HAP-1 (cell line): ENCODE results near the gene MAP7.

Source experiments
- DNase-seq, 2 experiments: peaks; one replicate each; pipeline ENCODE4 v3.0.0-alpha.2; 2016 to 2020; ENCODE audit warnings: low spot score in 2 of 2
- H3K27me3 ChIP-seq: fragments of 250-450 bp; sonication (Bioruptor Pico); 2 replicates; pipeline ENCODE4 v1.5.1; 2020; ENCODE audit warnings: low read depth, mild to moderate bottlenecking, moderate library complexity
- H3K36me3 ChIP-seq: fragments of 250-450 bp; sonication (Bioruptor Pico); replicated peaks from 2 replicates; pipeline ENCODE4 v1.5.1; 2020; ENCODE audit warnings: mild to moderate bottlenecking
- H3K4me1 ChIP-seq: fragments of 250-450 bp; sonication (Bioruptor Pico); 2 replicates; pipeline ENCODE4 v1.5.1; 2020; ENCODE audit warnings: mild to moderate bottlenecking
- H3K4me3 ChIP-seq: fragments of 250-450 bp; sonication (Bioruptor Pico); 2 replicates; pipeline ENCODE4 v1.5.1; 2020; ENCODE audit warnings: mild to moderate bottlenecking, moderate library complexity
- H3K9me3 ChIP-seq: fragments of 250-450 bp; sonication (Bioruptor Pico); 2 replicates; pipeline ENCODE4 v1.5.1; 2020; ENCODE audit warnings: mild to moderate bottlenecking, moderate library complexity
- in situ Hi-C: fragments of 300-500 bp; cut with MboI; formaldehyde crosslinking; loops from 3 replicates; pipeline ENCODE4 v1.14.3; 2020; ENCODE audit warnings: low sequenced_read_pairs, inconsistent platforms, mixed read lengths

The MAP7 gene

DNA sequence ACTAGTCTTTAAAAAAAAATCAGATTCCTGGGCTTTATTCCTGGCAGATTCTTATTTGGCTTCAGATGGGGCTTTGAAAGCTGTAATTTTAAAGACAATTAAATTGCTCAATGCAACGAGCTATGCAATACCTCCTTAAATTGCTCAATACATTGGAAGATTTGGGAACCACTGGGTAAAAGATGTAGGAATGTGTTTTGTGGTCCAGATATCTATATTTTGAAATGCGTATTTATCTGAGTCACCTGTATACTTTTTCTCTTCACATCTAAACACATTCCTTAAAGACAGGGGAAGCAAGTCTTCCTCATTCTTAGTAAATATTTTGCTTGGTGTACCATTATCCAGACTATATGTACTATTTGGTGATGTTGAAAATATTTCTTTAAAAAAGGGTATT is 29.6 kb upstream of the MAP7 start:
- Histone ChIP-seq H3K36me3 (peaks cover 18% of the 10 kb centered on the region), H3K9me3 (no peaks in the 10 kb centered on the region), H3K4me1 (no peaks in the 10 kb centered on the region), H3K27me3 (no peaks in the 10 kb centered on the region), H3K4me3 (no peak overlapping the region)
- in situ Hi-C loops = no loop called here
- DNase-seq = no peak

DNA sequence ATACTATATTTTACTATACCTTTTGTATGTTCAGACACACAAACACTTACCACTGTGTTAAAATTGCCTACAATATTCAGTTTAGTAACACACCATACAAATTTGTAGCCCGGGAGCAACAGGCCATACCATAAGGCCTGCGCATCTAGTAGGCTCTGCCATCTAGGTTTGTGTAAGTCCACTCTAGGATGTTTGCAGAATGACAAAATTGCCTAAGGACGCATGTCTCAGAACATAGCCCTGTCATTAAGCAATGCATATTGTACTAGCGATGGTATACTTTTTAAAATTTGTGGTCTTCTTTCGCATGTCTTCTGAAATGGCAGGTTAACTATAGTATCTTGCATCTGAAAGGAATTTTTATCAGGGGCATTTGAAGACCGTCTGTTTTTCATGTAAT is 26.6 kb upstream of the MAP7 start:
- H3K4me3 ChIP-seq = no peak overlapping the region
- H3K36me3 ChIP-seq = peaks cover 8% of the 10 kb centered on the region; the same call in 1 of the 2 replicates
- in situ Hi-C loops = no loop called here
- no peaks in the 10 kb centered on the region for H3K4me1 ChIP-seq
- H3K9me3 ChIP-seq = no peaks in the 10 kb centered on the region
- H3K27me3 ChIP-seq = no peaks in the 10 kb centered on the region
- no peak for DNase-seq

DNA sequence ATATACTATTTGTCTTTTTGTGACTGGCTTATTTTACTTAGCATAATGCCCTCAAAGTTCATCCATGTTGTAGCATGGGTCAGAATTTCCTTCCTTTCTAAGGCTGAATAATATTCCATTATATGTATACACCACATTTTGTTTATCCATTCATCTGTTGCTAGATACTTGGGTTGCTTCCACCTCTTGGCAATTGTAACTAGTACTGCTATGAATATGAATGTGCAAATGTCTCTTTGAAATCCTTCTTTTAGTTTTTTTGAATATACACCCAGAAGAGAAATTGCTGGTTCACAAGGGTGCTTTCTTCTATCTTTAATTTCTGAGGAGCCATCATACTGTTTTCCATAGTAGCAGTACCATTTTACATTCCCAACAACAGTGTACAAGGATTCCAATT is 21.3 kb upstream of the MAP7 start:
- Histone ChIP-seq H3K4me3 (no peak overlapping the region), H3K9me3 (peaks cover 5% of the 10 kb centered on the region; the same call in 1 of the 2 replicates)

DNA sequence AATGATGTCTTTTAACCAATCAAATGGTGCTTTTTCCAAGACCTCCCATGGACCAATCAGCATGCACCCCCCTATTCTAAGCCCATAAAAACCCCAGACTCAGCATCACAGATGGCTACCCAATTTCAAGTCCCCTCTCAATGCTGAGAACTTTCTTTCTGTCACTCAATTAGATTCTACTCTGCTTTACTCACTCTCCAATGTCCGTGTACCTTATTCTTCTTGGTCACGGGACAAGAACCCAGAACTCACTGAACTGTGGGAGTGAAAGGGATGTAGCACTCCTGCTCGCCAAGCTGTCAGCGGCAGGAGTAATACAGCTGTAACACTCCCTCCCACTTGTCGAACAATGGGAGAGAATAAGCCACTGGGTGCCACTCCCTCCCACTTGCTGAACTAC is 20.8 kb upstream of the MAP7 start:
- DNase-seq = no peak
- H3K4me1 ChIP-seq = no peaks in the 10 kb centered on the region
- no peaks in the 10 kb centered on the region for H3K36me3 ChIP-seq
- H3K27me3 ChIP-seq = no peaks in the 10 kb centered on the region
- peaks cover 5% of the 10 kb centered on the region; the same call in 1 of the 2 replicates for H3K9me3 ChIP-seq
- in situ Hi-C loops = no loop called here
- H3K4me3 ChIP-seq = no peak overlapping the region

More for the DNA sequence above, 21.3 kb upstream of the MAP7 start:
- in situ Hi-C loops = no loop called here
- H3K27me3 ChIP-seq = no peaks in the 10 kb centered on the region
- no peaks in the 10 kb centered on the region for H3K4me1 ChIP-seq
- DNase-seq = no peak
- H3K36me3 ChIP-seq = no peaks in the 10 kb centered on the region

DNA sequence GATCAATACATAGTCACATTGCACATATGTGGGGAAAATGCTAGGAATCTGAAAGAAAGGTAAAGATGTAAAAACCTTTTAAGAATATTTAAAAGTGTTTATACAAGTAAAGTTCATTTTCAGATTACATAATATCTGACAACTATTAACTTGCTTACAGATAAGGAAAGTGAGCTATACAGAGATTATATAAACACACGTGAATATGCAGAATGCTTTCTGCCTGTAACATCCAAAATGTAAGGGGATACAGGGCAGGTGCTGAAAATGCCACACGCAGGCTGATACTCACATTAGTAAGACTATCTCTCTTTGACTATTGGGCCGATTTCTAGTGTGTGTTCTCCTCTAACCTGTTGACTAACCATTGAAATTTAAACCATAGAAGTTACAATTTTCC is 17.9 kb upstream of the MAP7 start:
- DNase-seq = no peak
- H3K4me3 ChIP-seq = no peak overlapping the region
- H3K9me3 ChIP-seq = peaks cover 5% of the 10 kb centered on the region; the same call in 1 of the 2 replicates
- no peaks in the 10 kb centered on the region for H3K27me3 ChIP-seq
- no peaks in the 10 kb centered on the region for H3K4me1 ChIP-seq
- no peaks in the 10 kb centered on the region for H3K36me3 ChIP-seq
- in situ Hi-C loops = no loop called here

DNA sequence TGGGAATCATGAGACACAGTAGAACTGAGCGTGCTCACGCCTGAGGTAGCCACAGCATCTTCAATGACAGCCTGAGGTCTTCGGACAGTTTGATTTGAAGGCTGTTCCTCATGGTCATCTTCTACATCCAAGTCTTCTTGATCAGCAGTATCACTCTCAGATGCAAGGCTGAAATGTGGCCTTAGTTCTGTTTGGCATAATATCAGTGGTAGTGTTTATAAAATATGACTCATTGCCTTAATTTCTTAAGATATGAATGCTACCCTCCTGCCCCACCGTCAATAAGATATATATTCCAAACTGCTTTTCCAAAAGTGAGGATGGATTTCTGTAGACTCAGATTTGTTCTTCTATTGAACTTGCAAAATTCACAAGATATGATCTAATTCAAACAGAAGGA is 17.5 kb upstream of the MAP7 start:
- in situ Hi-C loops = no loop called here
- Histone ChIP-seq H3K36me3 (no peaks in the 10 kb centered on the region), H3K9me3 (peaks cover 5% of the 10 kb centered on the region; the same call in 1 of the 2 replicates), H3K27me3 (no peaks in the 10 kb centered on the region), H3K4me1 (no peaks in the 10 kb centered on the region), H3K4me3 (no peak overlapping the region)
- DNase-seq = no peak

DNA sequence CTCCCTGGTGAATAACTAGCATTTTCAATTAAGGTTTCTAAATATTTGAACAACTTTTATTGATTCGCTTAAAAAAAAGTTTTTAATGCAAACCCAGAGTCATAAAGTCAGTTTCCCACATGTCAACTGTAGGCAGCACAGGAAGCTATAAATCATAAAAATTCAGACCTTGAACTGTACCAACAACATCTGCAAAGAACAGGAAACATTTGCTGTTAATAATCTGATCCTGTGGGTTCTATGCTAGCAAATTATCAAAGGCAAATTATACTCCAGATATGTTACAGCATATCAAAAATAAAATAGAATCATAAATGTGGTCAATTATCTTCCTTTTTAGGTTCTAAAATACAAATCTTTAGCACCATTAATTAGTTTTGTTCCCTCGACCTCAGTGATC is 16.6 kb upstream of the MAP7 start:
- Histone ChIP-seq H3K4me1 (no peaks in the 10 kb centered on the region), H3K36me3 (no peaks in the 10 kb centered on the region), H3K27me3 (no peaks in the 10 kb centered on the region), H3K9me3 (peaks cover 5% of the 10 kb centered on the region; the same call in 1 of the 2 replicates), H3K4me3 (no peak overlapping the region)
- no peak for DNase-seq
- in situ Hi-C loops = no loop called here

DNA sequence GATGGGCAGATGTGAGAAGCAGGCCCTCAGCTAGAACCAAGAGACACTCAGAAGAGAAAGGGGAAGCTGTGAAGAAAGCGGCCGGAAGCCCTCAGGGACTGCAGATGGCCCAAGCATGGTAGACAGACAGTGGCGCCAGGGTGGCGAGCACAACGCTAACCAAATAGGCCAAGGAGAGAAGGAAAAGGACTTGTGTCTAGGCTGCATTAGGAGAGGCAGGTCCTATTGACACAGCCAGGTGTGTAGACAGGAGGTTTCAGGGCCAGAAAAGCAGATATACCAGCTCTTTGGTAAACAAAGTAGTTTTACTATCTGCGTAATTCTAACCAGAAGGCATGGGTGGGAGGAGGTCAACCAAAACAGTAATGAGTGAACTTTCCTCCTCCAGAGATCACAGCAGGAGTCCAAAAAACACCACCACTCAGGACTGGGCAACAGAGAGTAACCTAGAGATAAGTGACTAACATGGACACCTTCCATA is 15.8 kb upstream of the MAP7 start:
- peaks cover 2% of the 10 kb centered on the region; the same call in 1 of the 2 replicates for H3K9me3 ChIP-seq
- peaks cover 6% of the 10 kb centered on the region; the same call in 1 of the 2 replicates for H3K36me3 ChIP-seq
- no peak for DNase-seq
- no peak overlapping the region for H3K4me3 ChIP-seq
- H3K4me1 ChIP-seq = no peaks in the 10 kb centered on the region
- H3K27me3 ChIP-seq = no peaks in the 10 kb centered on the region
- in situ Hi-C loops = no loop called here

DNA sequence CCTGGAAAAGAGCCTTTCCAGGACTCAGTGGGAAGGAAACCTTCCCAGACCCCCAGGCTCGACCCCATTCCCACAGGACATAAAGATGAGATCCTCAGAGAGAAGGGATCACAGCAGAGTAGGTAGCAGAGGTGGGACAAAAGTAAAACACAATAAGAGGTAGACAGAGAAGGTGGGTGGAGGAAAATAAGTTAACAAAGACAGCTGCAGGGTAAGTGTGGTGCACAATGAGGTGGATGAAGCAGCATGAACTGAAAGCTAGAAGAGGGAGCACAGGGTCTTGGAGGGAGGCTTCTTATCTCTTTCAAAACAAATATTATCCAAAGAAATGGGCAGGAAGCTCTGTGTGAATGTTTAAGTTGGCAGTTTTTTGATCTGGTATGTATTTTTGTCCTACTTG is 14.0 kb upstream of the MAP7 start:
- H3K4me3 ChIP-seq = no peak overlapping the region
- H3K36me3 ChIP-seq = peaks cover 8% of the 10 kb centered on the region; the same call in 1 of the 2 replicates
- H3K9me3 ChIP-seq = no peaks in the 10 kb centered on the region
- no peak for DNase-seq
- H3K4me1 ChIP-seq = no peaks in the 10 kb centered on the region
- no peaks in the 10 kb centered on the region for H3K27me3 ChIP-seq
- in situ Hi-C loops = no loop called here

DNA sequence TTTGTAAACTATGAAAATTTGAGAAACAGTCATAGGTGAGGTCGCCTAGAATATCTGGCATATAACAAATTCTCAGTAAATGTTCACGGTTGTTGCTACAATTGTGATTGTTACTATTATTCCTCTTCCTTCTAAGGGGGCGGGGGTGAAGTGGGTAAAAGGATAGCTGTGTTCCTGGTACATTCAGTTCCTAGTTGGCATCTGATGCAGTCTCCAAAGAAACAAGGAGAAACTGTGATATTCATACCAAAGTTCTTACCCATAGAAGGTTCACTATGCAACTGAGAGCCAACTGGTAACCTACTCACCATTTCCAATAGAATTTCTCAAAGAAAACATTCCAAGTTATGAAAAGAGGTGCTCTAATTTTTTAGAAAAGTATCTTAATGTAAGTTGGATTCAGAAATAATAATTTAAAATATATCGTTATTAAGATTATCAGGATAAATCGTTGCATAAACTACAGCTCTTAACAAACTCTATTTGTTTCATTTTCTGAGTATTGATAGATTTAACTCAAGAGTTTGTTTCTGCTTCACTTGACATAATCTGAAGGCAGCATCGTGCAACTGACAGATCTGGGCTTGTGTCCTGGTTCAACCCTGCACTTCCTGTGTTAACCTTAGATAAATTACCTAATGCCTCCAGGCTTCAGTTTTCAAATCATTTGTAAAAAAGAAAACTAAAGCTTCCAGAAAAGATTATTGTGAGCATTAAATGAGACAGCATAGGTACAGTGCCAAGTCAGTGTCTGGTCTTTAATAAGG is 13.3 kb upstream of the MAP7 start:
- DNase-seq = no peak
- no peaks in the 10 kb centered on the region for H3K4me1 ChIP-seq
- in situ Hi-C loops = no loop called here
- no peaks in the 10 kb centered on the region for H3K27me3 ChIP-seq
- peaks cover 9% of the 10 kb centered on the region for H3K36me3 ChIP-seq
- no peak overlapping the region for H3K4me3 ChIP-seq
- no peaks in the 10 kb centered on the region for H3K9me3 ChIP-seq

DNA sequence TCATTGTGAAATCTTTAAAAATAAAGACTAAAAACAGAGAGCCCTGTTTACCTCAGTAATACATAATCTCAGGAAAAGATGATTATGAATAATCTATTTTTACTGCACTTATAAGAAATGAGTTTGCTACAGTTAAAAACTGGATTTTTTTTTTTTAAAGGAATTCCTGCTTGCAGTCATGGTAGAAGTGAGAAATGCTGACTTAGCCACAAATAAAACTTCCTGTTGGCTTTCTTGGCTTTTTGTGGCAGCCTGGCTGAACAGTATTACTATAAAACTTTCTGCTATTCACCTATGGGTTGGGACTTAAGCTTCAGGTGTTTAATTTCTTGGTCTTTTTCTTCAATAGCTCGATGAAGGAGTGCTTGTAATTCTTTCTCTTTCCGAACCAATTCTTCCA is 12.0 kb upstream of the MAP7 start:
- Histone ChIP-seq H3K9me3 (no peaks in the 10 kb centered on the region), H3K4me1 (no peaks in the 10 kb centered on the region), H3K4me3 (no peak overlapping the region), H3K36me3 (peaks cover 9% of the 10 kb centered on the region), H3K27me3 (no peaks in the 10 kb centered on the region)
- DNase-seq = no peak
- in situ Hi-C loops = no loop called here

DNA sequence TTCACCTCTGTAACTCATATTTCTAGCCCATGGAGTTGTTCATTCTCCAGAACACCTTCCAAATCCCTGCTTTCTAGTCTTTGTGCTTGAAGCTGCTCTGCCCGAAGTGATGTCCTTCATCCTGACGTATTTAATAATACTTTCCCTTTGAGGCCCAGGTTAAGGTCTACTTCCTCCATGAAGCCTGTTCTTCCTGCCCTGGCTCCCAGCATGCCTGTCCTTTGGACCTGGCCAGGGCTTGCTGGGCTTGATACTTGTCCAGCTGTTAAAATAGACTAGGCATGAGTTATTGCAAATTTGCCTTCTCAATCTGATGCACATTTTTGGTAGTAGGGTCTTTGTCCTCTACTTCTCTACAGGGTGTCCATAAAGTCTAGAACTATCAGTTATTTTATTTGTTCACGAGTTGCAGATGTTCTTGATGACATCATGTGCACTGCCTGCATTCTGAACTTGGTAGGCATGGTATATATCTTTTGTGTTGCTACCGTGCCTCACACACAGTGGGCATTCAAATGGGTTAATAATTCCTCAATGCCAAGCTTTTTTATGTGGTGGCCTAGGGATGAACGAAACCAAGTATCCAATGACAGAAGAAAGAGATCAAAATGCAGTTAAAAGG is 3.1 kb upstream of the MAP7 start:
- Histone ChIP-seq H3K27me3 (no peaks in the 10 kb centered on the region), H3K4me1 (peaks cover 8% of the 10 kb centered on the region), H3K9me3 (no peaks in the 10 kb centered on the region), H3K36me3 (no peaks in the 10 kb centered on the region), H3K4me3 (no peak overlapping the region)
- in situ Hi-C loops = no loop called here
- DNase-seq = no peak

DNA sequence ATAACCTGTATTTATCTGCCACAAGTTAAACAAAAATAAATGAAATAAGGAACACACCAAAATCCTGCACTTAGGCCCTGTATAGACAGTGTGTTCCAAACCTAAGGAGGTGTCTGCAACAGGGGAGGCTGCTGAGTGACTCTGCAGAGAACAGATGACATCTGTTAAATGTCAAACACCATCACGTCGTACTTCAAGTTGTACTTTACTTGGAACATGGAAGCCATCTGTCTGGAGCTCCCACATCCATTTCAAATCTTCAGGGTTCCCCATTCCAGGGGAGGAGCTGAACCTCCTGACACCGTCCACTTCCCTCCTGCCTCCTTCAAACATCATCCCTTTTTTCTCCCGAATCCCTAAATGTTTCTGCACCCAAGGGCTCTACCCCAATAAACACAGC is 1.8 kb upstream of the MAP7 start:
- Histone ChIP-seq H3K9me3 (no peaks in the 10 kb centered on the region), H3K27me3 (no peaks in the 10 kb centered on the region), H3K36me3 (no peaks in the 10 kb centered on the region), H3K4me1 (peaks cover 12% of the 10 kb centered on the region), H3K4me3 (no peak overlapping the region)
- in situ Hi-C loops = no loop called here
- no peak for DNase-seq

DNA sequence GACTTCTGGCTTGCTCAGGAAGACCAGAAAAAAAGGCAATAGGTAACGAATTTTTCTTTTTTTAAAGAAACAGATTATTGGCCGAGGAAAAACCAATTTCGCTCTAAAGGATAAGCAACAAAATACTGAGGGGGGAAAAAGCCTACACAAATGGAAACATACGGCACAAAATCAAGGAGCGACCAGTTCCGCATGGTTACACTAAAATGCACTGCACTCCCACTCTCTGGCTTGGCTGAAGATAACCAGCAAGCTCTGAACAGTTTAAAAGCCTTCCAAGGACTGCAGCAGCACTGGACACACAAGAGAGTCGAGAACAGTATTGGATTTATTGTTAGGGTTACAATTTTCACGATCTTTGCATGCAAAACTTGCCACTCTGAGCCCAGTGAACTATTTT is 881 bp upstream of the MAP7 start:
- no peak for DNase-seq
- Histone ChIP-seq H3K4me3 (peak overlapping the region; percentile 65), H3K27me3 (no peaks in the 10 kb centered on the region), H3K36me3 (no peaks in the 10 kb centered on the region), H3K9me3 (no peaks in the 10 kb centered on the region), H3K4me1 (peaks cover 12% of the 10 kb centered on the region)
- in situ Hi-C loops = no loop called here
